Kidney glomerular epithelial cell (primary cell): ENCODE data around the gene MAPT.

Source experiments
- DNase-seq: peaks from one replicate; lab custom pipeline; 2025; lab: John Stamatoyannopoulos, UW

MAPT gene

DNA sequence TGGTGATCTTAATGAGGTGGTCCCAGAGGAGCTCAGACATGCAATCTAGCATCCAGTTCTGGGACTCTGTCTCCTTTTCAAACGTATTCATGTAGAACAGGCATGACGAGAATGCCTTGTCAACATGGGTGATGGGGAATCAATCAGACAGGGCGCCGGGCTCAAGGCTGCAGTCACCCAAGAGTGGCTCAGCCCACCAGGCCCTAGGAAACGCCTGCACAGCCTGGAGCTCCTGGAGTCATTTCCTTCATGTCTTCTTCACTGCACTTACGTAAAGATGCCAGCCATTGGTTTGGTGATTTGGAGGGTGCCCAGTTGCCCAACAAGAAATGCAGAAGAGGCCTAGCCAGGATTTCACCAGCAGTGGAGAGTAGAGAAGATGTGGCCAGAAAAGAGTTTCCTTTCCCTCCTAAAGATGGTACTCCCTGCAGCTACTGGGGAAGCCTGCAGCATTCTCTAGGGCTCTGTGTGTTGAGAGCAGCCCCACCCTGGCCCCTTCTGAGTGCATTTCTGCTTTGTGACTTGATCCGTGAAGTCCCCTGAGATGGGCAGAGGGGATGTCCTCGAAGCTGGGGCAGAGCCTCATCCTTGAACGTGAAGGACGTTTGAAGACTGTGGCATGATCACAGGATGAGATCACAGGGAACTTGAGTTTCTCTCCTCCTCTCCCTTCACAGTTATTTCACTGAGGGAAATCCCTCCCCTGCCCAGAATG lies 80.7 kb downstream of the MAPT start:
- no peak for DNase-seq

DNA sequence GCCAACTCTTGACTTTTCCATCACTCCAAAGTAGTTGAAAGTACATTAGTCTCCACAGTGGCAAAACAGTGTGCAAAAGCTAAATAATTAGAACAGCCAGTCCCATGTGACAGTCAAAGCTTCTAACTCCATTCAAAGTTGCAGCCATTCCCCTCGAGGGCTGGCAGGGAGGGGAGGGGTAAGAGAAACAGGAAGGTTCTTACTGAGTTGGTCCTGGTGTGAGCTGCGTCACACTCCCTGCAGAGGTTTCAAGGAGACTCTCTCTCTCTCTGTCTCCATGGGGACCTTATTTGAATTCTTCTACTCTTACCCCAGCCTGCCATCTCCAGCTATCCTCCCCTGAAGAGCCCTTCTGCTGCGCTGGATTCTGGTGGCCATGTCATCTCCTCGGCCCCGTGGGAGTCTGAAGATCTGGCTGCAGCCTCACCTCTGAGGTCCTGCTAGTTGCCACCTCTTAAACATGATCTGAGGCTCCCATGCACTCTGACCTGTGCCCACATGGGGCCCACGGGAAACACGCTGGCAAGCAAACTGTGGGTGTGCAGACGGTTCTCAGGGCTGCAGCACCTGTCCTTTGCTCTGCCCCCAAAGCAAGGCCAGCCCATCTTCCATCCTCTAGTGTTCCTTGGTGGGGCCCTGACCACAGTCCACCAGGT lies 81.4 kb downstream of the MAPT start:
- no peak for DNase-seq

GRCh38 chr17:45976391-45976754 lies 82.0 kb downstream of the MAPT start:
- no peak for DNase-seq

DNA sequence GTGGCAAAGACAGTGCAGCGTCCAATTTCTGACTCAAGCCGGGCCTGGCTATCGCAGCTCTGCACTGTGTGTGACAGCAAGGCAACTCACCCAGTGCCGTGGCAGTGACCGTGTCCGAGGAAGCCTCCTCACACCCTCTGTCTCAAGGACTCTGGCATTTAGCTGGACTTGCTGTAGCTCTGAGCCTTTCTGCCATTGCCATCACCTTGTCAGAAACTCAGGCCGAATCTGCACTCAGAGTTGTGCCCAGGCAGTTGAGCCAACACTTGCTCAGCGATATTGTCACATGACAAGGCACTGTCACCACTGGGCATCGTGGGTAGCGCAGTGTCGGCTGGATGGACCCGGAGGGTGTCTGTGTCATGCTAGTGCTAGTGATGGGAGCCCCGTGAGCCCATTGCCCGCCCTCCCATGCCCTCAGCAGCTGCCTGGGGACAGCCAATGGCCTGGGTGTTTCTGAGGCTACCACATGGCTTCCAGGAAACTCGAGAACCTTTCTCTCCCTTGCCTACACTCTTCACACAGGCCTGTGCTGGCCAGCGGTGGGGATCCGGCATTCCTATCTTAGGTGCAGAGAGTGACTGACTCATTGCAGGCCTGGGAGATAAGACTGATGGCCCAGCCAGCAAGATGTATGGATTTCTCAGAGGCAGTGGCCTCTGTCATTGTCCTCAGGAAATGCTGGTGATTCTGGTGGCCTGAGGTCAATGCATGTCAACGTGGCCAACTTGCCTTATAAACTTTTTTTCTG lies 82.6 kb downstream of the MAPT start:
- no peak for DNase-seq

DNA sequence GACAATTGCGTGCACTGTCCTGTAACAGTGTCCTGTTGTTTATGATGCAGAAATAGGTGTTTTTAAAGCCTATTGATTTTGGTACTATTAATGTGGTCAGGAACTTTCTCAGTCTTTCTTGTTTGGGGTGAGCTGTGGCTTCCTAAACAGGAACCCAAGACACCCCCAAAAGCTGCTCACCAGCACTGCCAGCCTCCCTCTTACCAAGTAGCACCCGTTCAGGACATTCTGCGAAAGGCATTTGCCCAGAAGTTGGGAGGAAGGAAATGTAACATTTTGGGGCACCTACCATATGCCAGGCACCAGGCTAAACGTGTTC lies 83.1 kb downstream of the MAPT start:
- no peak for DNase-seq

GRCh38 chr17:45977976-45978626 lies 83.7 kb downstream of the MAPT start:
- DNase-seq, result no peak

DNA sequence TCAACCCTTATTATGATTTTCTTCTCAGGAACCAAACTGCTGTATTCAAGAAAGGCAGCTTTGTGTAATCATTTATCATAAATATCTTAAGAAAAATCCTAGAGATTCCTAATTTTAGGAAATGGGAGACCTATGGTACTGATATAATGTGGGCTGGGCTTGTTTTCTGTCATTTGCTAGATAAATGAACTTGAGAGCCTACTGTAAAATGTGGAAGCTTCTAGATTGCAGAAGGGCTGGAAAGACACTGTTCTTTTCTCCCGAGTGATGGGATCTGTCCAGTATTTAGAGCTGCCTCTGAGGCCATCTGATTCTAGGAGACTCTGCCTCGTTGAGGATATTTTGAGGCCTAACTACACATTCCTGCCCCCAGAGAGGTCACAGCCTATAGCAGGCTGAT lies 84.8 kb downstream of the MAPT start:
- DNase-seq, result no peak

- DNase-seq, result no peak
Measured at GRCh38 chr17:45980855-45981254, 86.5 kb downstream of the MAPT start.

DNA sequence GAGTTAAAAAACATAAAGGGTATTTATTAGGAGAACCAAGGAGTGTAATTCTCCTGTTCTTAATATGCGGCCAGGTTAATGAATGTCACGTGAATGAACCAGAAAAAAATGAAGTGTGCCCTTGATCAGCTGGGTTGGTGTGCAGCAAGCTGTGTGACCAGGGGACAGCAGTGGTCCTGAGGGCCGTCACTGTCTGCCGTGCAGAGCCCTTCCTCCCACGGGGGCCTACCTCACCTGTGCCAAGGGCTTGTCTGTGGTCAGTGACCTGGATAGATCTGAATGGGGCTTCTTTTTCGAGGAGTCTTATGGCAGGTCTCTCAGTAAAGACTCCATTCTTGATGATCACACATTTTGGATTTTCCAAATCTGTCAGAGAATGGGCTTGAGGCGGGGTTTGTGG lies 87.0 kb downstream of the MAPT start:
- no peak for DNase-seq

DNA sequence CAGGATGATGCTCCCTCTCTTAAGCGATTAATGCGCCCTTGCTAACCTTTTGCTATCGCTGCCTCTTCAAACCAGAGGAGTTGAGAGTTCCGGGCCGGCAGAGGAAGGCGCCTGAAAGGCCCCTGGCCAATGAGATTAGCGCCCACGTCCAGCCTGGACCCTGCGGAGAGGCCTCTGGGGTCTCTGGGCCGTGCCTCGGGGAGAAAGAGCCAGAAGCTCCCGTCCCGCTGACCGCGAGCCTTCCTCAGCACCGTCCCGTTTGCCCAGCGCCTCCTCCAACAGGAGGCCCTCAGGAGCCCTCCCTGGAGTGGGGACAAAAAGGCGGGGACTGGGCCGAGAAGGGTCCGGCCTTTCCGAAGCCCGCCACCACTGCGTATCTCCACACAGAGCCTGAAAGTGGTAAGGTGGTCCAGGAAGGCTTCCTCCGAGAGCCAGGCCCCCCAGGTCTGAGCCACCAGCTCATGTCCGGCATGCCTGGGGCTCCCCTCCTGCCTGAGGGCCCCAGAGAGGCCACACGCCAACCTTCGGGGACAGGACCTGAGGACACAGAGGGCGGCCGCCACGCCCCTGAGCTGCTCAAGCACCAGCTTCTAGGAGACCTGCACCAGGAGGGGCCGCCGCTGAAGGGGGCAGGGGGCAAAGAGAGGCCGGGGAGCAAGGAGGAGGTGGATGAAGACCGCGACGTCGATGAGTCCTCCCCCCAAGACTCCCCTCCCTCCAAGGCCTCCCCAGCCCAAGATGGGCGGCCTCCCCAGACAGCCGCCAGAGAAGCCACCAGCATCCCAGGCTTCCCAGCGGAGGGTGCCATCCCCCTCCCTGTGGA lies 88.6 kb downstream of the MAPT start:
- DNase-seq, result no peak

- DNase-seq, result no peak
Measured at GRCh38 chr17:45983614-45984310, 89.4 kb downstream of the MAPT start.

GRCh38 chr17:45984368-45984767 lies 90.0 kb downstream of the MAPT start:
- DNase-seq, result no peak

- DNase-seq, result no peak
Measured at GRCh38 chr17:45985447-45985846, 91.1 kb downstream of the MAPT start.

DNA sequence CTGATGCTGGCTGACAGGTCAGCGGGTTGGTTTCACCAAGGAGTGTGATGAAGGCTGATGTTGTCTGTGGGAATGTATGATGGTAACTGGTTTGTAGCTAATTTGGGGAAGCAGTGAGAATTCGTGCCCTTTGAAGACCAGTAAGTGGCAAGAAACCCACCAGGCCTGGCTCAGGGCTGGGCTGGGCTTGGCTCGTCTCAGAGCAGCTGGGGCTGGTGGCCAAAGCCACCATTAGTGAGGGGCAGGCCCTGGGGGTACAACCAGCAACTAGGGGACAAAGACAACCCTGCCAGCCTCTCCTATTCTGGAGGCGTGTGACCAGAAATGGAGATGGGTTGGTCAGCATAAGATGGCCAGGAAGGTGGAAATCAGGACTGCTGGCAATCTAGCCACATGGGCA lies 91.7 kb downstream of the MAPT start:
- DNase-seq, result no peak

DNA sequence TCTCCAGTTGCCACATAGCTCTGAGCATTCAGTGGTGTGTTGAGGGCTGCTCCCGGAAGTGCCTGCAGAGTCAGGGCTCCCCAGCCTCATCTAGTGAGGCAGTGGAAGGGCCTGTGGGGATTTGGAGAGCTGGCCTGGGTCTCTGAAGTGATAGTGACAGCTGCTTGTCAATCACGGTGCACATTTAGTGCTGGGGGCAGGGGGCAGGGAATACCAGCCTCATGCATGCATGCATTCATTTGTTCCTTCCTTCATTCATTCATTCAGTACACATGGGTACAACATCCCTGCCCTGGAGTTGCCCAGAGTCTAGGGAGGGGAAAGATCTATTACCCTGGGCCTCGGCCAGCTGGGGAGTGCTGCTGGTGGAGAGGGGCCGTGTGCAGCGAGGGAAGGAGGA lies 93.4 kb downstream of the MAPT start:
- no peak for DNase-seq

DNA sequence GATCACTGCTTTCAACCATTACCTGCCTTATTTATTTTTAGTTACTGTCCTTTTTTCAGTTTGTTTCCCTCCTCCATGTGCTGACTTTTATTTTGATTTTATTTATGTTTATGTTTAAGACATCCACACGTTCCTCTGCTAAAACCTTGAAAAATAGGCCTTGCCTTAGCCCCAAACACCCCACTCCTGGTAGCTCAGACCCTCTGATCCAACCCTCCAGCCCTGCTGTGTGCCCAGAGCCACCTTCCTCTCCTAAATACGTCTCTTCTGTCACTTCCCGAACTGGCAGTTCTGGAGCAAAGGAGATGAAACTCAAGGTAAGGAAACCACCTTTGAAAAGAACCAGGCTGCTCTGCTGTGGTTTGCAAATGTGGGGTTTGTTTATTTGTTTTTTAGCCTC lies 95.4 kb downstream of the MAPT start:
- DNase-seq, result no peak

GRCh38 chr17:45990886-45991285 lies 96.5 kb downstream of the MAPT start:
- no peak for DNase-seq

DNA sequence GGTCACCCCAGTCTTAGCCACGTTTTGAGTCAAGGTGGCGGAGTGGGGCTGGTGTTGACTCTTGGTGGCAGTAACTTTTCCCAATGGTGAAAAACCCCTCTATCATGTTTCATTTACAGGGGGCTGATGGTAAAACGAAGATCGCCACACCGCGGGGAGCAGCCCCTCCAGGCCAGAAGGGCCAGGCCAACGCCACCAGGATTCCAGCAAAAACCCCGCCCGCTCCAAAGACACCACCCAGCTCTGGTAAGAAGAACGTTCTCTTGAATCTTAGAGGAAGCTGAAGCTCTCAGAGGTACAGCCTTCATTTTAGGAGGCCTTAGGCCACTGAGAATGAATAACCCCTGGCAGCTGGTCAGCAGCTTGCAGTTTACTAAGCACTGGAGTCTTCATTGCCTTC lies 97.0 kb downstream of the MAPT start:
- no peak for DNase-seq

GRCh38 chr17:45992175-45992574 lies 97.8 kb downstream of the MAPT start:
- no peak for DNase-seq

DNA sequence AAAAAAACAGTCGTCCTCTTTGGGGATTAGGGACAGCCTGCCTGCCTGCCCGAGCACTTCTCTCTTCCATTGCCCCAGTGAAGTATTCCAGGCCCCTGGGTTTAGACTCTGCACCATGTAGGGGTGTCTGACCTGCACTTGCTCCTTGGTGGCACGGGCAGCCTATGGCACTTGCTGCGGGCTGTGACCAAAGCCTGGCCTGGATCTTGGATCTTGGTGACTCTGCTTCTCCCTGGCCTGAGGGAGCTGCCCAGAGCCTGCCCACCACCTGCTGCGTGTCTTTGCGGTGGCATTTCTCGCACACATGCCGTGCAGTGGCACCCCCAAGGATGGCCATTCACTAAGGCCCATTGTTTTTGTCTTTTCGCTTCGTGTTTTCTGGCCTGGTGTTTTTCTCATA lies 98.5 kb downstream of the MAPT start:
- DNase-seq, result no peak

DNA sequence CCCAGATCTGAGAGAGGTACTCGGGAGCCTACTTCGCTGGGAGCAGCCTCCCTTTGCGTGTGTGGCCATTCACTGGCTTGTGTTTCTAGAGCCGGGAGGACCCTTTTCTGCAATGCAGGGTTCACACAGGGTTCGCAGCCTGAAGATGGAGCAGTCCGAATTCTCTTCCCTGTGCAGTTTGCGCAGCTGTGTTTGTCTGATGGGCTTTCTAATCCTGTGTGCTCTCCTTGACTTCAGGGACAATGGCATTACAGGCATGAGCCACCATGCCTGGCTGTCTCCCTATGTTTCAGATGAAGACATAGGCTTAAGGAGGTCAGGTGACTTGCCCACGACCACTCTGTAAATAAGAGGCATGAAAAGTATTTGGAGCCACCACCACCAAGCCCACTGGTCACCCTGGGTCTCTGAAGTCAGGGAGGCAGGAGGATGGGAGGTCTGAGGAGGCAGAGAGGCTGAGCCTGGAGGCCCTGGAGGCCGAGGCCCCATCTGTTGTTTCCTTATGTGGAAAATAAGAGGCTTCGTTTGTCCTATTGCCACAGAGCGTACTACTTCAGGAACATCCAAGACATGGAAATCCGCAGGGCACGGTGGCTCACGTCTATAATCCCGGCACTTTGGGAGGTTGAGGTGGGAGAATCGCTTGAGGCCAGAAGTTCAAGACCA lies 99.7 kb downstream of the MAPT start:
- no peak for DNase-seq
